Suppressor macrophage (primary cell): ENCODE measurements around the gene TBX3.

Source experiments
- DNase-seq, 4 experiments: peaks; one replicate each; pipeline ENCODE4 v3.0.0-alpha.2; 2020 to 2022

TBX3 gene

DNA sequence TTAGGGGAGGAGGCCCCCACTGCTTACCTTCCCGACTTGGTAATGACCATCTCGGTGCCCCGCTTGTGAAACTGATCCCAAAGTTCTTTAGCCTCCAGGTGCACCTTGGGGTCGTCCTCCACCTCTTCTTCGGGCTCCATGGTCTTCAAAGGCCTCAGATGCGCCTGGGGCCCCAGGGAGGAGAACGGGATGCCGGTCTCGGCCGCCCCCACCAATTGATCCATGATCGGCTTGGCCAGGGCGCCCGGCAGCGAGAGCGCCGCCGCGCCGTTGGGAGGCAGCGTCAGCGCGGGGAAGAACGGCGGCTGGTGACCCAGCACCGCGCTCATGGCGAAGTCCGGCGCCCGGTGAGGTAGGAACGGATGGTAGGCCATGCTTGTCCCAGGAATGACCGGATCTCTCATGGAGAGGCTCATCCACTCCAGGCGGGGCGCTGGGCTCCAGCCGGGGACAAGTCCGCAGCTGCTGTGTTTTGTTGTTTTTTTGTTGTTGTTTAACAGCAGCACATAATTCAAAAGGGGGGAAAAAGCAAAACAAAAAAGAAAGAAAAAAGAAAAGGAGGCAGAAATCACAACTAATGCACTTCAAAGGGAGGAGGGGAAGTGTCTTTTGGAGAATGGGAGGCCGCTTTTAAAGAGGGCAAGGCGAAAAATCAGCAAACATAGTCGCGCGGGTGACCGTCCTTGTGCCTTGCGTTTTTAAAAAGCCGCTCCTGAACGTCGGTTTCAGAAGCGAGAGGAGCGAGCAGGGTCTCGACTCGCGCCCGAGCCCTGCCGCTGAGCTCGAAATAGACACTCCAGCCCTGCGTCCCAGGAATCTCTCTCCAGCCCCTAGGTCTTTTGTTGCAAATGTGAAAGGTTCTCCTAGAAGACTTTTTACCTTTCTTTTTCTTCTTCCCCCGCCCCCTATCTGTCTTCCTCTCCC is 928 bp downstream of the TBX3 start:
- DNase-seq: peak in 1 of 4 experiments; percentile 39

DNA sequence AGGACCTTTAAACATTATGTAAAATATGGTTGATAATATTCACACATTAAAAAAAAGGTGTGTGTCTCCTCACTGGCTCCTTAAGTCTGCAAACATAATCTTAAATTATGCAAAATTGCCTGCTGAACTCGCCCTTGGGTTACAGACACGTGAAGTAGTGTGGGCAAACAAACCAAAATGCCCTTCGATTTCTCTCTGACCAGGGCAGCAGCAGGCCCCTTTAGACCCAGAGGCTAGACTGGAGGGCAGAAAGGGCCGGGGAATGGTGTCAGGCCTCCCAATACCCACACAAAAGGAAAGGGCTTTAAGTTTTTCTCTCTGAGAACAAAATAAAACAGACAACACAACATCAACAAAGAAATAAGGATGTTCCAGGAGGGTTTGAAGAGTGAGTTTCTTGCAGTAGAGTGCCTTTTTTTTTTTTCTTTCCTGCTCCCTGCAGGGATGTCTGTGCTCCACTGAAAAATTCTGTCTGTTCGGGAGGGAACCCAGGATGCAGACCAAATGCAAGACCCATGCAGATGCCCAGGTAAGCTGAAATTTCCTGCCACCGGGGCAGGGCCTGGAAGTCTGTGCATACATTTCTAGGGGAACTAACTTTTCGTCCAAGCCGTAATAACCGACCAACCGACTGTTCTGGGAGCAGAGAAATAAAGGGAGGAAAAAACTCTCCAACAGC is 1.7 kb downstream of the TBX3 start:
- no peak for DNase-seq

- peak in 1 of 4 experiments; percentile 29 for DNase-seq
Measured at GRCh38 chr12:114681116-114681871, 2.7 kb downstream of the TBX3 start.

DNA sequence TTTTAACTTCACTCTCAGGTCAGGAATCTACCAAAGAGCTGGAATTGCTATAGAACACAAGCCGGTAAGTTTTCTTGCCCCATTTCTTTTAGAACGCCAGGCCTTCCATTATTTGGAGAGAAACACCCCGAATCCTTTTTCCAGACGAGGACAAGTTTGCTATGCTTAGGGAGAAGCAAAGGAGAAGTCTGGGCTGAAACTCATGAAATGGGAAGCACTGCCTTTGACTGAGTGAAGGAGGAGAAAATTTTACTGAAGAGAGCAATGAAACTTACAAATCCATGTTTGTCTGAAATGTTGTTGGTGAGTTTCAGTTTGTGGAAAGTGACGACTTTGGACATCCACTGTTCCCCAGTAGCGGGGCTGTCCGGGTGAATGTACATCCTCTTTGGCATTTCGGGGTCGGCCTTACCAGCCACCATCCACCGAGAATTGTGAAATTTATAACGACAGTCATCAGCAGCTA is 3.3 kb downstream of the TBX3 start:
- no peak for DNase-seq

- no peak for DNase-seq
Measured at GRCh38 chr12:114679942-114680341, 4.0 kb downstream of the TBX3 start.

GRCh38 chr12:114679452-114679875 is 4.5 kb downstream of the TBX3 start:
- DNase-seq: no peak

DNA sequence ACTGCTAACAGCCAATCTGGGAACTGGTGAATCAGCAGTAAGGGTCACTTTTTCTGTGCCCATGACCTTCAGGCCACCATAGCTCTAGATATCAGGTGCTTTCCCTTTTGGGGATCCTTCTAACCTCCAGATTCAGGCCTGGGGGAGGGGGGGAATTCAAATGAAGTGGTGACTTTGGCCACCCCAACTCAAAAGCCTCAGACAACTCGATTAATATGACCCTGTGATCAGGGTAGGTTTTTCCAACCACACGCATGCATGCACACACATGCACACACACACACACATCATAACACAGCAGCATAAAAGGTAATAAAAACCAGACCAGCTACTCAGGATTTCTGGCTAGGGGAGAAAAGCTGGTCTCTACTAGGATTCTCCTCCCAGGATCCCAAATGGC is 5.3 kb downstream of the TBX3 start:
- DNase-seq: no peak

DNA sequence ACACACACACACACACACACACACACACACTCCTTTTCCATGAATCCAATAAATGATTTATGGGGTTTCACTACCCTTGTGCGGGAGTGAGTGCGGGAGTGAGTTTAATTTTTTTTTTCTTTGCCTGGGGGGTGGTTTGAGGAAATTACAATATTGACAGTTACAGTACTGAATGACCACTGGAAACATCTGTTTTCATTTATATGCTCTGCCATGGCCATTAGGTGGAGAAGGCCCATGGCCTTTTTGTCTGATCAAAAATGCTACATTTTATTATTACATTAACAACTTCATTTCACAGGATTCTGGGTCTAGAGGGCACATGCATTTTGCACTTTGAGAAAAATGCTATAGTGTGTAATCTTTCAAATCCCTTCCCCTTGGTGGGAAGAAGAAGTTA is 5.9 kb downstream of the TBX3 start:
- no peak for DNase-seq

GRCh38 chr12:114676142-114676741 is 7.7 kb downstream of the TBX3 start:
- DNase-seq: no peak

DNA sequence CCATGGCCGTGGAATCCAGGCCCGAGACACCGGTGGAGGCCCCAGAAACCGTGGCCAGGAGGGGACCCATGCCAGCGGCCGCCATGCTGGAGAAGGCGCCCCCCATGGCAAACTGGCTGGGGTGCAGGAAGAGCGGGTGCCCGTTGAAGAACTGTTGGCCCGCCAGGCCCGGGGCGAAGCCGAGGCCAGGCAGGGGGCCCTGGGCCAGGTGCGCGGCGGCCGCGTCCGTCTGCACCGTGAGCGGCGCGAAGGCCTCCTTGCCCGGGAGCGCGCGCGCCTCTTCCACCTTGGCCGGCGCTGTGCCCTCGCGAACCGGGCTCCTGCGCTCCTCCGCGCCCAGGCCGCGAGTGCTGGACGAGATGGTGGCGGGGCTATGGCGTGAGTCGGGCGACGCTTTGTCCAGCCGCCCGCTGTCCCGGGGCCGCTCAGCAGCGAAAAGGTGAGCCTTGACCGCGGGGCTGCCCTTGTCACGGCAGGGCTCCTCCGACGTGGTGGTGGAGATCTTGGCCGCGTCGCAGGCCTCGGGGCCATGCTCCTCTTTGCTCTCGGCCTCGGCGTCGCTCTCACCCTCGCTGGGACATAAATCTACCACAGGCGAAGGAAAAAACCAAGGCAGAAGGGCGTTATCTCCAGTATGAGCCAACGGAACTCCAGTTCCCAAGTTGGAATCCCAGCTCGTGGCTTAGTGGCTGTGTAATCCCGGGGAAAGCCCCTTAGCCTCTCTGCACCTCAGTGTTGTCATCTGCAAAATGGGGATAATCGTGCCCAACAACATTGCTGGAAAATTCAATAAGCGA is 9.5 kb downstream of the TBX3 start:
- DNase-seq: no peak

- DNase-seq: no peak
Measured at GRCh38 chr12:114673901-114674250, 10.1 kb downstream of the TBX3 start.

- no peak for DNase-seq
Measured at GRCh38 chr12:114673169-114673833, 10.7 kb downstream of the TBX3 start.

DNA sequence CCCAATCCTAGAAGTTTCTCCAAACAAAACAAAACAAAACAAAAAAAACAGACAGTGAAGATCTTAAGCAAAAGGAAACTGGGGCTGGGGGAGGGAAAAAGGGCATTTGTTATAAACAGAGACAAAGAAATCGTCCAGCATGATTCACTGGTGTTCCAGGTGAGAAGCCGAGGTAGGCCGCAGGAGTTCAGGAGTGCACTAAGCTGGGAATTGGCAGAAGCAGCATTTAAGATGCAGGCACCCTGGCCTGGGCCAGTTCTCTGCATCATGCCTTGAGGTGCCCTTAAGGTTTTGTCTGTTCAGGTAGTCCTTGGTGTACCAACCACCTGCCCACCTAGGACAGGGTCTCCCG is 11.2 kb downstream of the TBX3 start:
- no peak for DNase-seq

DNA sequence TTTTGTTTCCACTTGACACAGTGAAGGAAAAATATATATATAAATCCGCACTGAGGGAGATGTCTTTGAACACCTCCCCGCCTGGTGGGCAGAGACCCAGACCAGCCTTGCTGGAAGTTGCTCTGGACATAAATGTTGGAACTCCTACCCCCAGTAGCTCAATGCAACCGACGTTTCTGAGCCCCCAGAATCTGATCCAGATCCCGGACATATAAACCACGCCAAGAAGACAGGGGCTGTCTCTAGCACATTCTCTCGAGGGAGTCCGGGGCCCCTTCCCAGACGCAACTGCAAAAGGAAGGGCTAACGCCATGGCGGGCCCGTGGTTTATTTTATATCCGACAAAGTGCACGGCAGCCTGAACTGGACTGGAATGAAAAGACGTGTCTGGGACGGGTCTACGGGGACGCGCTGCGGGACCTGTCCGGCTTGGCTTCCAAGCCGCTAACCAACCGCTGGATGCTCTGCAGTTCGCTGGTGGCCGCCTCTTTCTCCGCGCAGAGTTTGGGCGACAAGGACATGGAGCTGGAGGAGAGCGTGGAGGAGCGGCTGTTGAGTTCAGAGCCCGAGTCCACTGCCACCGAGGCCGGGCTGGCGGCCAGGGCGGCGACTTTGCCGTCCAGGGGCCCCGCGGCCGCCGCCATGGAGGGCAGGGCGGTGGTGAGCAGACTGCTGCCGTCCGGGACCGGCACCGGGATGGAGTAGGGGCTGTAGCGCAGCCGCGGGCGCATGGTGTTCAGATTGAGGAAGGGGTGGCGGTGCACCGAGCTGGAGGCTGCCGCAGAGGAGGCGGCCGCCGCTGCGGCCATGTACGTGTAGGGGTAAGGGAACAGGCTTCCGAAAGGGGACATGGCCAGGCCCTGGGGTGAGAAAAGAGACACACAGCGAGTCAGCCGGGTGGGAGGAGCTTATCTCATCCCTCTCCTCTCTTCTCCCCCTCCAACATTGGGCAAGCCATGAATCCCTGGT is 12.2 kb downstream of the TBX3 start:
- DNase-seq: no peak

DNA sequence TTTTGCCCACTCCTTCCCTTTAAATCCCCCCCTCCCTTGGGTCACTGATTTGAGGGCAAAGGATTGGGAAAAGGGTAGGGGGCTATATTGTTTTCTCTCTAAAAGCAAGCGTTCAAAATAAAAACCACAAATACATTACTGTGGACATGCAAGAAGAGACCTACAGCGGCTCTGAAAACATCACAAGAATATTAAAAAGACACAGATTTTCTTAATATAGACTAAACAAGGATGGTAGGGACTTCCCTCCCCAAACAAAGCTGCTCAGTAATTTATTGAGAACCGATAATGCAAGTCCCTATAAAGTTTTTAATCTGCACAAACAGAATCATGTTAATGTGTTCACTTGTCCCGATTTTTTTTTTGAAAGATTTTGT is 12.9 kb downstream of the TBX3 start:
- DNase-seq: no peak

DNA sequence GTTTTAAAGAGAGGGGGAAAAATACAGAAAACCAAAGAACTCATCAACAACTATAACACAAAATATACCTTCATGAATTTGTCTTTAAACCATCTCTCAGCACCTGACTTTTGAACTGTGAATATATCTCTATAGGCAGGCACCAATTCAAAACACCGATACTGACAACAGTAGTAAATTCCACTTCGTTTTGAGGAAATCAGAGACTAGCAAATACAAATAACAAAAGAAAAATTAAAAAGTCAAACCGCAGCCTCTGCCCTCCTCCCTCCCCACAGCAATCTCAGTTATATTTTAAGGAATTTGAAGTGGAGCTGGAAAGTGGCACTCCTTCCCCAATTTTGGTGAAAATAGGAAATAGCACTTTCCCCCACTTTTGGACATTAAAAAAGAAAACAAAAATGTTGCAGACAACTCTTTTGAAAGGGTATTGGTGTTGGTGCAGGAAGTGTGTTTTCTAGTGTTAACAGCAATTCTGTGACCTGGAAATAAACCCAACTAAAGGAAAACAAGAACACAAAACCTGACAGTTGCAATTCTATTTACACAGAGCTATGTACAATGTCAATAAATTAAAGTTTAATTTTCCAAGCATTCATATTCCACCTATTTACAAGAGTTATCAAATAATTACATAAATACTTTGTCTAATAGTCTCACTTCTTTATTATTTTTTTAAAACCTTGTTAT is 13.5 kb downstream of the TBX3 start:
- DNase-seq: no peak

GRCh38 chr12:114669401-114670290 is 14.3 kb downstream of the TBX3 start:
- no peak for DNase-seq

DNA sequence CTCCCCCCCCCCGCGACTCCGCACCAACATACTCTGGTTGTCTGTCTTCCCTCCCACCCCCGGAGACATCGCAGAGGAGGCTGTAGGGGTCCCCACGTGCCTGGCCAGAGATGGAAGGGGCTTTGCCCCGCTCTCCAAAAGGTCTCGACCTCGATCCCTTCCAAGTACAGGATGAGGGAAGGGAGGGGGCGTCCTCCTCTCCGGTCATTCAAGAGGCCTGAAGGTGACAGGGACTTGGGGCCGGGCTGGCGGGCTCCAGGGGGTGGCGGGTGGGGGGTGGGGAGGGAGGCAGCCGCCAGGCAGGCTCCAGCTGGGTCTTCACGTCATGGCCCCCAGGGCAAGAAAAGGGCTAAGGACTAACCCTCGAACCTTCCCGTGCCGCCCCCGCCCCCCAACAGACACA is 15.1 kb downstream of the TBX3 start:
- DNase-seq: no peak
